IgD-negative memory B cell (primary cell): Measurements from ENCODE around the gene CTNNA3. TPM values are rescaled to one million over a fixed set of nuclear protein-coding genes. Genes with fewer than 3 reads are reported as not detected.

Source experiments
- H3K27ac Mint-ChIP-seq, 3 donors: one replicate each; pipeline ENCODE4 v1.8.0; 2020 to 2022; ENCODE audit warnings: mild to moderate bottlenecking in 3 of 3, mixed read lengths in 3 of 3, moderate library complexity in 1 of 3
- H3K27me3 Mint-ChIP-seq: one replicate; pipeline ENCODE4 v1.8.0; 2021; ENCODE audit warnings: mixed read lengths
- H3K36me3 Mint-ChIP-seq: one replicate; pipeline ENCODE4 v1.8.0; 2020; ENCODE audit warnings: mild to moderate bottlenecking, mixed read lengths
- H3K4me1 Mint-ChIP-seq, 3 donors: one replicate each; pipeline ENCODE4 v1.8.0; 2020 to 2022; ENCODE audit warnings: mixed read lengths in 3 of 3, mild to moderate bottlenecking in 1 of 3
- H3K4me3 Mint-ChIP-seq, 4 donors: one replicate each; pipeline ENCODE4 v1.8.0; 2020 to 2022; ENCODE audit warnings: mild to moderate bottlenecking in 4 of 4, mixed read lengths in 4 of 4, moderate library complexity in 3 of 4
- H3K9me3 Mint-ChIP-seq, 3 donors: one replicate each; pipeline ENCODE4 v1.8.0; 2020 to 2021; ENCODE audit warnings: mixed read lengths in 3 of 3, mild to moderate bottlenecking in 1 of 3
- polyA plus RNA-seq: library from polyadenylated mRNA; unstranded; fragments of 300-500 nt; fragmentation: Illumina TruSeq; gene quantifications from one replicate; pipeline ENCODE4 v1.2.3, GENCODE V29; 2021

CTNNA3 gene
- polyA plus RNA-seq, 1 donor from 2014 or later = 1.0 TPM

DNA sequence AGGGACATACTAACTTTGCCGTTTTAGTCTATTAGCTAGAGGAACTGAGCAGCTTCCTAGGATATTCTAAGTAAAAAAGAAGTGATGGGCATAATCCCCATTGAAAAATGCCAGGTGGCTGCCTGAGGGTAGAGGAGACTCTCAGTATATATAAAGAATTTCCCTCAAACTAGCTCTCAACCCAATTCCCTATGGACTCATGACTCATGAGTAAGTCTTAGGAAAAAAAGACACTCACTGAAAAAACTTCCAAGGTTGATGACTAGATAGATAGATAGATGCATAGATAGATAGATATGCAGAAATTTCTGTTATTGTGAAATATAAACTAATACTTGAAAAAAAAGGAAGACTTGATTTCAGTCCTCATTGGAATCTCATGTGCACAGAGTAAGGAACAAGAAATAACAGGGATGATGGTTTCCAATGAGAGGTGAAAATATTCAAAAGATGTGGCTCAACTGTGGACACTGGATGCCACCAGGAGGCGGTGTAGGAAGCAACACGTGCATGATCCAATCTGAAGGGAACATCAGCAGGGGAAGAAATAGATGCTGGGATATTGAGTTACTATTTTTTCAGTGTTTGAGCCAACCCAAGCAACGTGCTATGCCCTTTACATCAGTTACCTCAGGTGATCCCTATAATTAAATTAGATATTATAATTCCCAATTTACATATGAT is 1481.1 kb downstream of the CTNNA3 start:
- no peaks in the 10 kb centered on the region for H3K4me1 Mint-ChIP-seq
- peaks cover 0 to 5% (median 1%) of the 10 kb centered on the region in 3 donors for H3K9me3 Mint-ChIP-seq
- no peaks in the 10 kb centered on the region for H3K36me3 Mint-ChIP-seq
- H3K27ac Mint-ChIP-seq = no peak overlapping the region
- H3K4me3 Mint-ChIP-seq = no peak overlapping the region
- H3K27me3 Mint-ChIP-seq = no peaks in the 10 kb centered on the region

DNA sequence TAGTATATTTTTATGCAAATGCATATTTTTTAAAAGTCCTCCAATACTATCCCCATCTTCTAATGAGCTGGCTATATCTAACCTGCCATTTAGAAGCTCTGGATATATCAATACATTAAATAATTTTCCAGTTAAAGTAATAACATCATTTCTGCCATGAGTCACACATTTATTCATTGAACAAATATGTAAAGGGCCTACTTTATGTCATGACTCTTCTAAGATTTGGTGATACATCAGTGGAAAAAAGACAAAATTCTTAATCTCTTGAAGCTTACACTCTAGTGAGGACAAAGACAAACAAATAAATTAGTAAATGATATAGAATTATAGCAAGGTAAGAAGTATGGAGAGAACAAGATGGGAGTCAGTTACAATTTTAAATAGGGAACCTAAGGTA is 1487.0 kb downstream of the CTNNA3 start:
- H3K9me3 Mint-ChIP-seq = no peaks in the 10 kb centered on the region
- H3K36me3 Mint-ChIP-seq = no peaks in the 10 kb centered on the region
- H3K27me3 Mint-ChIP-seq = no peaks in the 10 kb centered on the region
- H3K4me3 Mint-ChIP-seq = no peak overlapping the region
- no peaks in the 10 kb centered on the region for H3K4me1 Mint-ChIP-seq
- H3K27ac Mint-ChIP-seq = no peak overlapping the region

DNA sequence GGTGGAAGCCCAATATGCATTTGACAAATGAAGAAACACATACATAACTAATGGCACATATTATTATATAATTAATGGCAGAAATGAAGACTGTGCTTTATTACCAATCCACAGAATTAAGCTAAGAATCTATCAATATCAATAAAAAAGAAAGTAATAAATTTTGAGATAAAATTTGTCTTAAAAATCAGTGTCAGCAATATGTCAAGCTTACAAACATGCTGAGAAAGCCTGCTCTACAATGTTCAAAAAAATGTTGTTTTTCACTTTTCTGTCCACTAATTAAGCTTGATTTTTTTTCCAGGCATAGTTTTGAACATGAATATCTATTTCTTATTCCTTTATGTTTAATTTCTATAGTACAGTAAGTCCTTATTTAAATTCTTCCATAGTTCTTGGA is 1491.2 kb downstream of the CTNNA3 start:
- Mint-ChIP-seq H3K9me3 (peaks cover 0 to 3% (median 0%) of the 10 kb centered on the region in 3 donors), H3K4me1 (no peaks in the 10 kb centered on the region), H3K36me3 (no peaks in the 10 kb centered on the region)

DNA sequence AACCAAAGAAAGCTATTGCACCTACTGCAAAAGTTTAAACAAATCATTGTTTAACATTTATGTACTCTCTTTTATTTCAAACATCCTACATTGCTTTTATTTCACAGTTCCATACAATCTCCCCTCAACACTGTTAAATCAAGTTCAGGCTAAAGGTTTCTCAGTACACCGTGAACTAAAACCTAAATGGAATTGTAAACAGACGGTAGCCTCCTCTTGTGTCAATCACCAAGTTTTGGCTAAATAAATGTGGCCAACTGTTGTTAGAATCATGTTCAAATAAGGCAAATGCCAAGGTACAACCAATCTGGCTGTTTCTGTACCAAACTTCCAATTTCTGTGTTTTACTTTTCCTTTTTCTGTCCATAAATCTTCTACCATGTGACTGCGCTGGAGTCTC is 1493.9 kb downstream of the CTNNA3 start:
- Mint-ChIP-seq H3K27me3 (no peaks in the 10 kb centered on the region), H3K27ac (no peak overlapping the region), H3K9me3 (peaks cover 0 to 3% (median 0%) of the 10 kb centered on the region in 3 donors), H3K4me1 (no peaks in the 10 kb centered on the region), H3K4me3 (no peak overlapping the region), H3K36me3 (no peaks in the 10 kb centered on the region)

More for the DNA sequence above, 1491.2 kb downstream of the CTNNA3 start:
- Mint-ChIP-seq H3K4me3 (no peak overlapping the region), H3K27me3 (no peaks in the 10 kb centered on the region), H3K27ac (no peak overlapping the region)

DNA sequence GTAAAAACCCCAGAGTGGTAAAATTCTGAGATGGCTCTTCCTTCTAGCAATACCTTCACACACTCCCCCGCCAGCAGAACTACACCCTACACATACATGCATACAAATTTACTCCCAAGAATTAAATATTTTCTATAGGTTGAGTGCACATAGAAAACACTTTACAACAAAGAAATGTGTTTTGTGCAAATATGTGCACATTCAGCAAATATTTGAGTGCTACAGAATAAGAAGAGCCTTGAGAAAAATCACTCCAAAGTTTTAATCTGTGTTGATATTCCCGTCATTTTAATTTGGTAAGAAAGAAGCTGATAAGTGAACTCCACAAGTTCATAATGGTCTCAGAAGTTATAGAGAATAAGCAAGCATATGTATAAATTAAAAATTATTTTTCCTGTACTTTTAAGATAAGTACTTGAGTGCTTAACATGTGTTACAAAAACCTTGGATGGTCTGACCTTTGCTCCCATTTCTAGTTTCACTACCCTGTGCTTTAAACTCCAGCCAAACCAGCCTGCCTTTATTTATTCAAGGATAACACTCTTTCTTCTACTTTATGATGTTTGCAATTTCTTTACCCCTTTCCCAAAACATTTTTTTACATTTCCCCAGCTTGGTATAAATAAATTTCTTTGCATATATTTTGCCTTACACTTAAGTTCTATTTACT is 1503.7 kb downstream of the CTNNA3 start:
- Mint-ChIP-seq H3K27me3 (no peaks in the 10 kb centered on the region), H3K27ac (no peak overlapping the region), H3K4me1 (no peaks in the 10 kb centered on the region), H3K36me3 (no peaks in the 10 kb centered on the region), H3K9me3 (no peaks in the 10 kb centered on the region), H3K4me3 (no peak overlapping the region)

DNA sequence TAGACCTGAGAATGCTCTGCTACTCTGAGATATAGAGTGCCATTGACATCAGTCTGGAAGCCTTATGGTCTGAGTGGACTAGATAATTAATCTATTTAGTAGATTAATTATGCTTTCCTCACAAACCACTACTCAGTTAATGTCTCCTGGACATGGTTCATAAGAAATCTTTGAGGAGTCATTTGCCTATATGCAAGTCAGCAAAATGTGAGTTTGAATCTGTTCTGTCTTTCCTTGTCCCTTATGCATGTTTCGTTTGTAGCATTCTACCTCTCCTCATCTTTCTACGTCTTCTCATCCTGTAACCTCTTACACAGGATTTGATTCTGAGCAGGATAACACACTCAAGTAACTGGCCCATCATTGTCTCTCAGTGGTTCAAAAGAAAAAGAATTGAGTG is 1505.6 kb downstream of the CTNNA3 start:
- H3K27me3 Mint-ChIP-seq = no peaks in the 10 kb centered on the region
- no peak overlapping the region for H3K27ac Mint-ChIP-seq

DNA sequence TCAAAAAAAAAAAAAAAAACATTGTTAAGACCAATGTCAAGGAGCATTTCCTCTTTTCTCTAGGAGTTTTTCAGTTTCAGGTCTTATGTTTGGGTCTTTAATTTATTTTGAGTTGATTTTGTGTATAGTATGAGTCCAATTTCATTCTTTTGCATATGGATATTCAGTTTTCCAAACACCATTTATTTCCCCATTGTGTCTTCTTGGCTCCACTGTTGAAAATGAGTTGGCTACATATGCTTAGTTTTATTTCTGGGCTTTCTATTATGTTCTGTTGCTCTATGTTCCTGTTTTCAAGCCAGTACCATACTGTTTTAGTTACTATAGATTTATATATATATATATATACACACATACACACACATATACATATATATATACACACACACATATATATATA is 1506.7 kb downstream of the CTNNA3 start:
- no peaks in the 10 kb centered on the region for H3K36me3 Mint-ChIP-seq
- no peaks in the 10 kb centered on the region for H3K9me3 Mint-ChIP-seq
- H3K27me3 Mint-ChIP-seq = no peaks in the 10 kb centered on the region
- H3K27ac Mint-ChIP-seq = no peak overlapping the region
- no peaks in the 10 kb centered on the region for H3K4me1 Mint-ChIP-seq
- no peak overlapping the region for H3K4me3 Mint-ChIP-seq

More for the DNA sequence above, 1505.6 kb downstream of the CTNNA3 start:
- no peaks in the 10 kb centered on the region for H3K4me1 Mint-ChIP-seq
- no peaks in the 10 kb centered on the region for H3K9me3 Mint-ChIP-seq
- H3K4me3 Mint-ChIP-seq = no peak overlapping the region
- H3K36me3 Mint-ChIP-seq = no peaks in the 10 kb centered on the region

DNA sequence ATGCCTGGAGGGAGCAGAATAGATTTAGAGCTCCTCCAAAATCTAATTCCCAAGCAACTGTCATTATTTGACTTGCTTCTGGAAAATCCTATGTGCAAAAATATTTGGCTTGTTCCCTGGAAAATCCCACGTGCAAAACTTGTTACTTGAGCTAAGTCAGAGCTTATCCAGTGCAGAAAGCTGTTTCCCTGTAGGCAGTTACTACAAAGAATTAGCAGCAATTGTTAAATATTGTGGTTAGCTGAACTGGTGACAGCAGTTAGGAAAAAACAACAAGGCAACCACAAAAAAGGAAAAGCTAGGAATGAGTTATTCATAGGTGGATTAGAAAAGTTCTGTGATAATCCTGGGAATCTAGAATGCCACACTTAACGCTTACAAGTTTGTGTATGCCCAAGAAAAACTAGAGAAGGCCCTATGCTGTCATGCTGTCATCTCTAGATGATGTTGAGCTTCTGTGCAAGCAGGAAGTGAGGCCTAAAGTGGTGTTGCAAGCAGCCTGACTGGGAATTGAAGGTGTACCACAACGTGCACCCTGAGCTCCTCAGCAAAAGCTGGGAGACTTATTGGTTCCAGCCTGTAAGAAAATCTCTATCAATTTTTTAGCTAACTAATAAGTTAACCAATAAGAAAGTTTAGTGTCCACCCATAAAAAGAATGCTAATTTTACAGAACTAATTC is 1508.8 kb downstream of the CTNNA3 start:
- H3K9me3 Mint-ChIP-seq = no peaks in the 10 kb centered on the region

DNA sequence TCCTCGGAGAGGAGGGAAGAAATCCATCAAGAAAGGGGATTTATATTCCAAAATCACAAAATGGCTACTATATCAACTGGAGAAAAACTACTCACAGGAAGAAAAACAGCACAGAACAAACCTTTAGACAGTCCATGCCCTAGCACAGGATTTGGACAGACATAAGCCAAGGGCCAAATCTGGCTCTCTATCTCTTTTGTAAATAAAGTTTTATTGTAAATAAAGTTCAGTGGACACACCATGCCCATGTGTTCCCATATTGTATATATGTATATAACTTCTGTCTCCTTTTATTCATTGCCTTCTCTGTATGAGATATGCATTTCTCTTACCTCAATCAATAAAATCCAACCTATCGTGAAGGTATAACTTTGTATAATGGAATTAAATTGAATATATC is 1513.0 kb downstream of the CTNNA3 start:
- Mint-ChIP-seq H3K4me1 (peaks cover 0 to 3% (median 0%) of the 10 kb centered on the region in 3 donors), H3K27me3 (no peaks in the 10 kb centered on the region), H3K36me3 (no peaks in the 10 kb centered on the region), H3K9me3 (no peaks in the 10 kb centered on the region), H3K4me3 (no peak overlapping the region), H3K27ac (no peak overlapping the region)

More for the DNA sequence above, 1508.8 kb downstream of the CTNNA3 start:
- H3K36me3 Mint-ChIP-seq = no peaks in the 10 kb centered on the region
- H3K27me3 Mint-ChIP-seq = no peaks in the 10 kb centered on the region
- no peak overlapping the region for H3K4me3 Mint-ChIP-seq
- no peaks in the 10 kb centered on the region for H3K4me1 Mint-ChIP-seq
- no peak overlapping the region for H3K27ac Mint-ChIP-seq

DNA sequence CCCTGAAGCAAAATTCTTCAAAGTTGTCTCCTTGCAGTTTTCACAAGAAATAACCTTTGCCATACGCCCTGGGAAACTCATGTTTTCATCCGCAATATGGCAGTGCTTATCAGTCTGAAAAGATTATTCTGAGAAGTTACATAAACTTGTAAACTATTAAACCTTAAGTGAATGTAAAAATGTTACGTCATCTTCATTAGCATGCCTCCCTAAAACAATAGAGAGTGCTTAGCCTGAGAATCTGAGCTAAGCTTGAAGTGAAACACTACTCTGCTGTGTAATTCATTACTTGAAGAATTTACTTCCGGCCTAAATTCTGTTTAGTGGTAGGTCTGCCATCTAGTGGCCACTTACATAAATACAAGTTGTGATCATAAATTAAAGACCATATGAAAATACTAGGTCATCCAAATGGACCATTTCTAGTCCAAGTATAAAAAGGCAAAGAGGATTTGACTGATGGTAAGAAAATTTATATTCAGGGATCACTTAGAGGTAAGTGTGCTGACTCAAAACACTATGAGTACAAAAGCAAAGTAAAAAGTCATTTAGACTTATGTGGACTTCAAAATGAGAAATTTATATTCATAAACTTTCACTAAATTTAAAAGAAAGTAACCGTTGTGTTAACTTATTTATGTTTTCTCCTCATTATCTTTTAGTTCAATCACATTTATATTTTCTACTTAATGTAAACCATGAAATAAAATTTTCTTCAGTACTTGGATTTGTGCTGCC is 1515.2 kb downstream of the CTNNA3 start:
- Mint-ChIP-seq H3K4me1 (peaks cover 0 to 3% (median 0%) of the 10 kb centered on the region in 3 donors), H3K36me3 (no peaks in the 10 kb centered on the region), H3K9me3 (no peaks in the 10 kb centered on the region), H3K4me3 (no peak overlapping the region), H3K27ac (no peak overlapping the region), H3K27me3 (no peaks in the 10 kb centered on the region)

DNA sequence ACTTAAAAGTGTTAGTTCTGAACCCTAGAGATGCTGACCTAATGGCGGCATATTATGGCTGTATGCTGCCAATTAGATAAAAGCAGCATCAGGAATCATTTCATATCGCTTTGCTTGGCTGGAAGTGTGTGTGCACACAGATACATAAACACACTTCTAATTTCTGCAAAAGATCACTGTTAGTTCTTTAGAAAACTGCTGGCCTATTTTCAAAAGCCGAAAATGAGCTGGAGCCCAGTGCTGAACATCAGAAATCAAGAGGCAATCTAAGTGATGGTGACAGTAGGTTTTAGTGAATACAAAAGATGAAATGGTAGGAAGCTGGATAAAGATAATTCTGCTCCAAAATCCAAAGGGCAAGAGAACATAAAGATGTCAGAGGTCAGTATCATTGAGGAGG is 1516.0 kb downstream of the CTNNA3 start:
- Mint-ChIP-seq H3K4me1 (peaks cover 0 to 3% (median 0%) of the 10 kb centered on the region in 3 donors), H3K36me3 (no peaks in the 10 kb centered on the region), H3K9me3 (no peaks in the 10 kb centered on the region), H3K27ac (no peak overlapping the region), H3K27me3 (no peaks in the 10 kb centered on the region), H3K4me3 (no peak overlapping the region)

DNA sequence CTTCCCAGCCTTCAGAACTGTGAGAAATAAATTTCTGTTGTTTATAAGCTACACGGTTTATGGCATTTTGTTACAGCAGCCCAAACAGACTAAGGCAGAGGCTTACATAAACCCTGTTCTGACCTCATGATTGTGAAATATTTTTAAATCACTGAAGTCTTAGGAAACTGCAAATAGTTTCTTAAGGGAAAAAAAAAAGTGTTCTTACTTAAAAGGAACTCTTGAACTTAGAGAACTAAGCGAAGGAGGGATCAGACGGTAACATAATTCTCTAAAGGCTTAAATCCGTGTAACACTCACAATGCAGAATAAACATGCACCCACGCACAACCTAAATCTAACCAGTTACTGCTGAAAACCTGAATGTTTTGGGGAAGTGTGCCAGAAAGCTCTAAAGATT is 1519.2 kb downstream of the CTNNA3 start:
- peak overlapping the region in 1 of 3 donors; percentile 55 for H3K27ac Mint-ChIP-seq
- H3K4me3 Mint-ChIP-seq = no peak overlapping the region
- peaks cover 0 to 3% (median 0%) of the 10 kb centered on the region in 3 donors for H3K4me1 Mint-ChIP-seq
- no peaks in the 10 kb centered on the region for H3K9me3 Mint-ChIP-seq
- H3K36me3 Mint-ChIP-seq = no peaks in the 10 kb centered on the region
- no peaks in the 10 kb centered on the region for H3K27me3 Mint-ChIP-seq

DNA sequence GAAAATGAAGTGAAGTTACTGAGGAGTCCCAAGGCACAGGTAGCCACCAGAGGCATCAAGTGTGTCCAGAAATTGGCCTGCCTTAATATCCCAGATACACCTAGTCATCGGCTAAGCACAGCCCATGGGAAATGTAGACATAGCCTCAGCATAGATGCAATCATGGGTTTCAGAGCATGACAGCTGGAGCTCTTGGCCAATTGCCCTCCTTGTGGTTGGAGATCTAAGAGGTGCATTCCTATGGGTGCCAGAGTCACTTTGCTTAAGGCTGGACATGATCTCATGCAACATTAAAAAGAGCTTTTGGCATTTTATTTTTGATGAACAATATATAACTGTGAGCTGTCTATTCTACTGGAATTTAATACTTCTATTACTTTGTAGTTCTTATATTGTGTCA is 1528.2 kb downstream of the CTNNA3 start:
- Mint-ChIP-seq H3K27ac (no peak overlapping the region), H3K27me3 (no peaks in the 10 kb centered on the region)

DNA sequence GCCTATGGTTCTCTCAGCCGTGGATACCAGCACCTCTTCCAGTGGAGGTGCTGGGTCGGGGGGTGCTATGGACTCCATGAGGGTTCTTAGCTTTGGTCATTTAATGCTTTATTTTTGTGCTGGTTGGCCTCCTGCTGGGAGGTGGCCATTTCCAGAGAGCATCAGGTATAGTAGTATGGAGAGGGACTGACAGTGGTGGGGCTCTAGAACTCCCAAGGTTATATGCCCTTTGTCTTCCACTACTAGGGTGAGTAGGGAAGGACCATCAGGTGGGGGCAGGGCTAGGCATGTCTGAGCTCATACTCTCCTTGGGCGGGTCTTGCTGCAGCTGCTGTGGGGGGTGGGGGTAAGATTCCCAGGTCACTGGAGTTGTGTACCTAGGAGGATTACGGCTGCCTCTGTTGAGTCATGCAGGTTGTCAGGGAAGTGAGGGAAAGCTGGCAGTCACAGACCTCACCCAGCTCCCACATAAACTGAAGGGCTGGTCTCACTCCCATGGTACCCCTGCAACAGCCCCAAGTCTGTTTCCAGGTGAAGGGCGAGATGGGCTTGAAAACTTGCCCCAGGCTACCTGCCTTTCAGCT is 1533.3 kb downstream of the CTNNA3 start:
- H3K4me1 Mint-ChIP-seq = no peaks in the 10 kb centered on the region
- H3K36me3 Mint-ChIP-seq = no peaks in the 10 kb centered on the region
- peaks cover 2 to 5% (median 2%) of the 10 kb centered on the region in 3 donors for H3K9me3 Mint-ChIP-seq
- no peak overlapping the region for H3K4me3 Mint-ChIP-seq
- H3K27ac Mint-ChIP-seq = no peak overlapping the region
- H3K27me3 Mint-ChIP-seq = no peaks in the 10 kb centered on the region

More for the DNA sequence above, 1528.2 kb downstream of the CTNNA3 start:
- Mint-ChIP-seq H3K36me3 (no peaks in the 10 kb centered on the region), H3K4me1 (no peaks in the 10 kb centered on the region), H3K9me3 (no peaks in the 10 kb centered on the region), H3K4me3 (no peak overlapping the region)

DNA sequence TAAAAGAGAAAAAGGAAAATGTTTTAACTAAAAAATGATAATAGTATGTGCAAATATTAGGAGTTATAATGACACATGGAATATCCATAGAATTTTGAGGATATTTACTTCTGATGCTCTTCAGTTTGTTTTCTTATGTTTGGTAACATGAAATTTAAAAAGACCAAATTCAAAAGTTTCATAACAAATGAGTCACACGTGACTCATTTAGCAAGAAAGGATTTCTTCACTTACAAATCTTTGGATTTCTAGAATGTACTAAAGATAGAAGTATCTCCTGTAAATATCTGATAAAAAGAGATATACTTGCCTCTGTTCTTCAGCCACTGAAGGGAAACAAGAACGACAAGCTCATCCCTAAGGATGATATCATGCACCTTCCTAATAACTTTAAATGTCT is 1544.6 kb downstream of the CTNNA3 start:
- H3K27ac Mint-ChIP-seq = no peak overlapping the region

More for the DNA sequence above, 1544.6 kb downstream of the CTNNA3 start:
- Mint-ChIP-seq H3K9me3 (peaks cover 0 to 4% (median 1%) of the 10 kb centered on the region in 3 donors), H3K4me3 (no peak overlapping the region), H3K36me3 (no peaks in the 10 kb centered on the region), H3K27me3 (no peaks in the 10 kb centered on the region), H3K4me1 (no peaks in the 10 kb centered on the region)
